CD4-positive, alpha-beta memory T cell (primary cell): ENCODE data around the gene ASB14. TPM values are rescaled to one million over a fixed set of nuclear protein-coding genes. Genes with fewer than 3 reads are reported as not detected.
"Not testable (repeated sequence)": the region's sequence is repeated elsewhere in the genome, so short reads cannot be mapped to it uniquely, and the experiment has no call there.

ENCODE experiments used
- CTCF ChIA-PET: fragments of 350-600 bp; sonication (Branson Sonifier 250); formaldehyde crosslinking; loops from one replicate; lab custom pipeline; 2021; ENCODE audit warnings: inconsistent platforms; ENCODE audit not compliant: partially characterized antibody; lab: Charles Lee
- POLR2A ChIA-PET: fragments of 350-600 bp; sonication (Branson Sonifier 250); formaldehyde crosslinking; loops from one replicate; lab custom pipeline; 2021; ENCODE audit not compliant: partially characterized antibody; lab: Charles Lee
- DNase-seq, 5 donors: peaks; one replicate each; pipeline versions ENCODE4 v3.0.0 to v3.0.0-alpha.2; 2020 to 2022; ENCODE audit warnings: mixed read lengths in 1 of 5
- H3K27ac ChIP-seq: one replicate; pipeline ENCODE4 v1.7.0; 2013; ENCODE audit warnings: low read depth, low read length
- H3K27me3 ChIP-seq: 2 replicates; pipeline ENCODE4 v1.7.0; 2013; ENCODE audit warnings: mild to moderate bottlenecking, low read length, moderate library complexity; ENCODE audit not compliant: insufficient read depth
- H3K36me3 ChIP-seq: 2 replicates; pipeline ENCODE4 v1.7.0; 2013; ENCODE audit warnings: mild to moderate bottlenecking, low read length, moderate library complexity; ENCODE audit not compliant: insufficient read depth
- H3K4me1 ChIP-seq: 2 replicates; pipeline ENCODE4 v1.7.0; 2013; ENCODE audit warnings: mild to moderate bottlenecking, low read length, moderate library complexity; ENCODE audit not compliant: insufficient read depth
- H3K4me3 ChIP-seq, 2 donors: one replicate each; pipeline ENCODE4 v1.7.0; 2013; ENCODE audit warnings: low read length in 2 of 2, mild to moderate bottlenecking in 1 of 2
- H3K9me3 ChIP-seq, 2 donors: one replicate each; pipeline ENCODE4 v1.7.0; 2013; ENCODE audit warnings: low read length in 2 of 2, control low read depth in 1 of 2; ENCODE audit not compliant: control insufficient read depth in 1 of 2
- H3K27ac Mint-ChIP-seq, 7 donors: one replicate each; pipeline ENCODE4 v1.8.0; 2020 to 2021; ENCODE audit warnings: mixed read lengths in 7 of 7, mild to moderate bottlenecking in 6 of 7, inconsistent platforms in 3 of 7, moderate library complexity in 3 of 7
- H3K27me3 Mint-ChIP-seq, 2 donors: one replicate each; pipeline ENCODE4 v1.8.0; 2020 to 2021; ENCODE audit warnings: mixed read lengths in 2 of 2
- H3K36me3 Mint-ChIP-seq, 2 donors: one replicate each; pipeline ENCODE4 v1.8.0; 2020 to 2021; ENCODE audit warnings: mixed read lengths in 2 of 2, inconsistent platforms in 1 of 2, mild to moderate bottlenecking in 1 of 2
- H3K4me1 Mint-ChIP-seq, 4 donors: one replicate each; pipeline ENCODE4 v1.8.0; 2020 to 2021; ENCODE audit warnings: mixed read lengths in 4 of 4, mild to moderate bottlenecking in 1 of 4
- H3K4me3 Mint-ChIP-seq, 8 donors: one replicate each; pipeline ENCODE4 v1.8.0; 2020 to 2021; ENCODE audit warnings: mixed read lengths in 8 of 8, mild to moderate bottlenecking in 7 of 8, moderate library complexity in 6 of 8, inconsistent platforms in 3 of 8
- H3K9me3 Mint-ChIP-seq, 8 donors: one replicate each; pipeline ENCODE4 v1.8.0; 2020 to 2021; ENCODE audit warnings: mixed read lengths in 8 of 8, mild to moderate bottlenecking in 5 of 8, inconsistent platforms in 3 of 8, moderate library complexity in 1 of 8
- intact Hi-C: fragments of 100-400 bp; cut with micrococcal nuclease; formaldehyde crosslinking; loops from one replicate; pipeline ENCODE4 v1.15.1; 2023
- polyA plus RNA-seq, 2 donors: library from polyadenylated mRNA; unstranded; fragments of 300-500 nt; fragmentation: Illumina TruSeq; gene quantifications; one replicate each; pipeline ENCODE4 v1.2.3, GENCODE V29; 2021
- total RNA-seq, 2 experiments: library from RNA; stranded (reverse); gene quantifications; one replicate each; pipeline ENCODE4 v1.2.3, GENCODE V29; 2021

Gene ASB14
- total RNA-seq (not detected), polyA plus RNA-seq (under 1 TPM; 0.11 to 0.29 TPM)

DNA sequence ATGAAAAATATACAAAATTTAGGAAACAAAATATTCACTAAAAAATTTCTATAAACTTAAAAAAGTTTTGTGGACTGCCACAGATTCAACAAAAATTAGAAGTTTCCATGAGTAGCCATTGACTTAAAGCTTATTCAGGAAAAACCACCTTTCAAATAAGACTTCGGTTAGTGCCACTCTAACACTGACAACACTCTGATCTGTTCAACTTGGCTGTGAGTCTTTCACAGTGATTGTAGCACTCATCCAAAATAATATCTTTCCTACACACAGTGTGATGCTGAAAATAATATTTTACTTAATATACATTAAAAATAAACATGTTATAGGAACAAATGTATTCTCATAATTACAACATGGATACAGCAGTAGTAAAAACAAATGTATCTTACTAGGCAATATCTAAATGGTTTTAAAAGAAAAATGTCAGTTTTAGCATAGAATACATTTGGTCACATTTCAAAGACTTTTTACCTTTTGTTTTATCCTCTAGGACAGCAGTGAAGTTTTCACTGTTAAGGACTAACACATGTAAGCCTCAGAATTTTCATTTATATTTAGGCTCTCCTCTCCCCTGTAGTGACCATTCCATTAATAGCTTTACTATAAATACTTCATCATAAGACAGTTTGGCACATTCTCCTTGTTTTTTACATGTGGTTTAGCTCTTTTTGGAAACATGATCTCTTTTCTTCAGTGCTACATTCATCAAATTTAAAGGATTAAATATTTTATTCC is at the start of gene ASB14:
Gene ASB14, minus strand, starts transcription at position 527 of the 738 bp plus-strand sequence. CDS start 652 bp downstream, outside the sequence.
- Mint-ChIP-seq H3K27ac (no peak within 1 kb of the TSS), H3K27me3 (peaks cover 7 to 16% of the 10 kb centered on the region in 2 donors), H3K4me3 (no peak within 1 kb of the TSS), H3K36me3 (no peaks in the 10 kb centered on the region), H3K4me1 (no peaks in the 10 kb centered on the region), H3K9me3 (peaks cover 0 to 6% (median 0%) of the 10 kb centered on the region in 8 donors)
- no peak for DNase-seq
- POLR2A ChIA-PET = no interaction called here
- Histone ChIP-seq H3K4me3 (no peak within 1 kb of the TSS), H3K9me3 (no peaks in the 10 kb centered on the region), H3K27me3 (no peaks in the 10 kb centered on the region), H3K27ac (no peak within 1 kb of the TSS), H3K36me3 (no peaks in the 10 kb centered on the region), H3K4me1 (no peaks in the 10 kb centered on the region)
- intact Hi-C loops = no loop called here
- CTCF ChIA-PET = interaction anchor here (1.0 kb wide), 1 partner anchor 191 kb away, joined by 4 read pairs; no protein-coding TSS in a partner anchor

DNA sequence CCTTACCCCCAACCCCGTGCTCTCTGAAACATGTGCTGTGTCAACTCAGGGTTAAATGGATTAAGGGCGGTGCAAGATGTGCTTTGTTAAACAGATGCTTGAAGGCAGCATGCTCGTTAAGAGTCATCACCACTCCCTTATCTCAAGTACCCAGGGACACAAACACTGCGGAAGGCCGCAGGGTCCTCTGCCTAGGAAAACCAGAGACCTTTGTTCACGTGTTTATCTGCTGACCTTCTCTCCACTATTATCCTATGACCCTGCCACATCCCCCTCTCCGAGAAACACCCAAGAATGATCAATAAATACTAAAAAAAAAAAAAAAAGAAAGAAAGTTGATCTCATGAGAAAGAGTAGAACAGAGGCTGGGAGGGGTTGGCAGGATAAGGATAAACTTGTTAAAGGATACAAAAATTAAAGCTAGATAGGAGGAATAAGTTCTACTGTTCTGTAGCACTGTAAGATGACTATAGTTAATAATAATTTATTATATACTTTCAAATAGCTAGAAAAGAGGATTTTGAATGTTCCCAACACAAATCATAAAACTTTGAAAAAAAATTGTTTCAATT is 46.7 kb upstream of the ASB14 start:
- CTCF ChIA-PET, H3K4me1 ChIP-seq, H3K9me3 Mint-ChIP-seq, H3K36me3 Mint-ChIP-seq, POLR2A ChIA-PET, H3K4me1 Mint-ChIP-seq, DNase-seq, H3K36me3 ChIP-seq, H3K27ac ChIP-seq, intact Hi-C loops, H3K9me3 ChIP-seq, H3K27me3 ChIP-seq, H3K4me3 Mint-ChIP-seq, H3K4me3 ChIP-seq, H3K27ac Mint-ChIP-seq: not testable (repeated sequence)
- H3K27me3 Mint-ChIP-seq = peaks cover 17 to 21% of the 10 kb centered on the region in 2 donors

DNA sequence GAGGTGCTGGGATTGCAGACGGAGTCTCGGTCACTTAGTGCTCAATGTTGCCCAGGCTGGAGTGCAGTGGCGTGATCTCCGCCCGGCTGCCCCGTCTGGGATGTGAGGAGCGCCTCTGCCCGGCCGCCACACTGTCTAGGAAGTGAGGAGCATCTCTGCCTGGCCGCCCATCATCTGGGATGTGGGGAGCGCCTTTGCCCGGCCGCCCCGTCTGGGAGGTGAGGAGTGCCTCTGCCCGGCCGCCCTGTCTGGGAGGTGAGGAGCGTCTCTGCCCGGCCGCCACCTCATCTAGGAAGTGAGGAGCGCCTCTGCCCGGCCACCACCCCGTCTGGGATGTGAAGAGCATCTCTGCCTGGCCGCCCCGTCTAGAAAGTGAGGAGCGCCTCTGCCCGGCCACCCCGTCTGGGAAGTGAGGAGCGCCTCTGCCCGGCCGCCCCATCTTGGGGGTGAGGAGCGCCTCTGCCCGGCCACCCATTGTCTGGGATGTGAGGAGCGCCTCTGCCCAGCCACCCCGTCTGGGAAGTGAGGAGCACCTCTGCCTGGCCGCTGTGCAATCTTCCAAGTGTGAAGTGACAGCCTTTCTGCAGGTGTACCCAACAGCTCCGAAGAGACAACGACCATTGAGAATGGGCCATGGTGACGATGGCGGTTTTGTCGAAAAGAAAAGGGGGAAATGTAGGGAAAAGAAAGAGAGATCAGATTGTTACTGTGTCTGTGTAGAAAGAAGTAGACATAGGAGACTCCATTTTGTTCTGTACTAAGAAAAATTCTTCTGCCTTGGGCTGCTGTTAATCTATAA is 46.0 kb upstream of the ASB14 start:
- H3K27me3 ChIP-seq, H3K27ac Mint-ChIP-seq: not testable (repeated sequence)

DNA sequence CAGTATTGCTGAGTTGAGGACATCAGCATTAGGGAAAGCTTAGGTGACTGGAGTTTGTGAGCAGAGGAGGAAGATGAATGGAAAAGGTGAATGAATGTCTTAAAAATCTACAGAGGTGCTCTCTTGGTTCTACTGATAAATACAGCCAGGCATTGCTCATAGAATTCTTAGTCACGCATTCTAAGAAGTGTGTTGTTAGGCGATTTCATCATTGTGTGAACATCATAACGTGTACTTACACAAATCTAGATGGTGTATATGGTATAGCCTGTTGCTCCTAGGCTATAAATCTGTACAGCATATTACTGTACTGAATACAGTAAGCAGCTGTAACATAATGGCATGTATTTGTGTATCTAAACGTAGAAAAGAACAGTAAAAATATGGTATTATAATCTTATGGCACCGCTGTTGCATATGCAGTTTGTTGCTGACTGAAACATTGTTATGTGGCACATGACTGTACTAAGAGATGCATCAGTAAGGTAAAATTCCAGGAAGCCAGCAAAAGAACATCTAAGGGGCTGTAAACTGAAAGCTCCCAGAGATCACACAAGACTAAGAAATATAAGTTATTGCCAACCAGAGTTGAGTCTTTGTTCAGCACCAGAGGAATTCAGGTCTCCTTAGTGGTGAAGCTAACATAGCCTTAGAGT is 42.9 kb upstream of the ASB14 start:
- peaks cover 0 to 2% (median 0%) of the 10 kb centered on the region in 8 donors for H3K9me3 Mint-ChIP-seq
- H3K27ac ChIP-seq = no peak overlapping the region
- peaks cover 7% of the 10 kb centered on the region for H3K27me3 ChIP-seq
- H3K4me3 Mint-ChIP-seq = no peak overlapping the region
- no peaks in the 10 kb centered on the region for H3K36me3 Mint-ChIP-seq
- H3K27ac Mint-ChIP-seq = no peak overlapping the region
- DNase-seq = no peak
- H3K27me3 Mint-ChIP-seq = peaks cover 8 to 16% of the 10 kb centered on the region in 2 donors
- no peaks in the 10 kb centered on the region for H3K36me3 ChIP-seq
- intact Hi-C loops = no loop called here
- CTCF ChIA-PET = no interaction called here
- H3K4me3 ChIP-seq = no peak overlapping the region
- H3K4me1 ChIP-seq = no peaks in the 10 kb centered on the region
- POLR2A ChIA-PET = no interaction called here
- H3K4me1 Mint-ChIP-seq = no peaks in the 10 kb centered on the region
- H3K9me3 ChIP-seq = no peaks in the 10 kb centered on the region

More for the DNA sequence above, 46.0 kb upstream of the ASB14 start:
- H3K4me3 Mint-ChIP-seq, DNase-seq, H3K4me3 ChIP-seq, H3K4me1 Mint-ChIP-seq, POLR2A ChIA-PET, CTCF ChIA-PET, H3K4me1 ChIP-seq, H3K36me3 Mint-ChIP-seq, H3K27ac ChIP-seq, H3K9me3 Mint-ChIP-seq, H3K36me3 ChIP-seq, H3K9me3 ChIP-seq, intact Hi-C loops: not testable (repeated sequence)
- H3K27me3 Mint-ChIP-seq = peaks cover 13 to 21% of the 10 kb centered on the region in 2 donors

DNA sequence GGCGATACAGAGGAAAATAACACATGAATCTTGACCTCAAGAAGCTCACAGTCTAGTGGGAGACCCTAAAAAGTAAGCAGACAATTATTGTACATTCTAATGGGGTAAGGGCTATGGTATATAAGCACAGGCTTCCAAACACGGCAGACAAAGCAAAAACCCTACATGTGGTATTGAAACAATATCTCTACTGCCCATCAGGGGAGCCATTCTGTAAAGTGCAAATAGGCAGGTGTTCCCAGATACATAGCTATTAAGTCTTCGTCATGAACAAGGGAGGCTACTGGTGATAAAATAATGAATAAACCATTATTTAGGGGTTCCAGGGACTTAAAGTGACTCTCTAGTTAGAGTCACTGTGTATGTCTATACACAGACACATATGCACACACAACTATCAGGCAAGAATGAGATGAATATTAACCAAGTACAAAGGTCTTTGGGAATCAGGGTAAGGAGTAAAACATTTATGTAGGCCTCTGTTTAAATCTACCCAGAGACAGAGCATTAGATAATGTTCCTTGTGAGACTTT is 38.7 kb upstream of the ASB14 start:
- Histone ChIP-seq H3K9me3 (no peaks in the 10 kb centered on the region), H3K4me1 (no peaks in the 10 kb centered on the region), H3K27ac (no peak overlapping the region), H3K36me3 (no peaks in the 10 kb centered on the region), H3K4me3 (no peak overlapping the region), H3K27me3 (peaks cover 7% of the 10 kb centered on the region)
- H3K36me3 Mint-ChIP-seq = no peaks in the 10 kb centered on the region
- intact Hi-C loops = no loop called here
- H3K4me1 Mint-ChIP-seq = no peaks in the 10 kb centered on the region
- H3K27me3 Mint-ChIP-seq = peaks cover 2 to 13% of the 10 kb centered on the region in 2 donors
- no peak for DNase-seq
- ChIA-PET POLR2A (no interaction called here), CTCF (interaction anchor here (0.8 kb wide), 1 partner anchor 232 kb away, joined by 3 read pairs; no protein-coding TSS in a partner anchor)
- H3K9me3 Mint-ChIP-seq = peaks cover 0 to 4% (median 1%) of the 10 kb centered on the region in 8 donors
- no peak overlapping the region for H3K4me3 Mint-ChIP-seq
- no peak overlapping the region for H3K27ac Mint-ChIP-seq

DNA sequence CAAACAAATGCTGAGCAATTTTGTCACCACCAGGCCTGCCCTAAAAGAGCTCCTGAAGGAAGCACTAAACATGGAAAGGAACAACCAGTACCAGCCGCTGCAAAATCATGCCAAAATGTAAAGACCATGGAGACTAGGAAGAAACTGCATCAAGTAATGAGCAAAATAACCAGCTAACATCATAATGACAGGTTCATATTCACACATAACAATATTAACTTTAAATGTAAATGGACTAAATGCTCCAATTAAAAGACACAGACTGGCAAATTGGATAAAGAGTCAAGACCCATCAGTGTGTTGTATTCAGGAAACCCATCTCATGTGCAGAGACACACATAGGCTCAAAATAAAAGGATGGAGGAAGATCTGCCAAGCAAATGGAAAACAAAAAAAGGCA is 34.0 kb upstream of the ASB14 start:
- H3K27ac ChIP-seq, intact Hi-C loops, H3K4me1 Mint-ChIP-seq, H3K4me3 ChIP-seq, POLR2A ChIA-PET, H3K4me1 ChIP-seq, H3K4me3 Mint-ChIP-seq, H3K36me3 ChIP-seq, CTCF ChIA-PET, H3K9me3 ChIP-seq, H3K36me3 Mint-ChIP-seq, H3K27me3 ChIP-seq, DNase-seq, H3K27ac Mint-ChIP-seq, H3K9me3 Mint-ChIP-seq: not testable (repeated sequence)
- H3K27me3 Mint-ChIP-seq = peaks cover 4 to 11% of the 10 kb centered on the region in 2 donors
